K562 (cell line): ENCODE measurements around the gene PPP1R13L. TPM values are rescaled to one million over a fixed set of nuclear protein-coding genes. Genes with fewer than 3 reads are reported as not detected.
A peak's percentile ranks its signal among the peaks of the same experiment; 100 is the strongest.

Experiments
- ASH1L ChIP-seq: fragments of 450-650 bp; IDR thresholded peaks from 2 replicates; pipeline ENCODE4 v1.6.1; 2018; ENCODE audit warnings: borderline replicate concordance, mild to moderate bottlenecking, low read depth; ENCODE audit not compliant: partially characterized antibody
- GTF2A2 ChIP-seq: IDR thresholded peaks from 2 replicates; pipeline ENCODE4 v1.6.1; 2016; ENCODE audit warnings: mild to moderate bottlenecking, missing genetic modification characterization, missing compliant biosample characterization
- HIVEP1 ChIP-seq: fragments of 250-450 bp; sonication (Bioruptor Pico); IDR thresholded peaks from 2 replicates; pipeline ENCODE4 v1.4.0; 2020; ENCODE audit warnings: mild to moderate bottlenecking
- KDM5B ChIP-seq: fragments of 200-600 bp; sonication (generic); IDR thresholded peaks from 2 replicates; pipeline ENCODE4 v1.6.1; 2012; ENCODE audit warnings: low read depth, mild to moderate bottlenecking, moderate library complexity, low read length, control low read depth, inconsistent platforms; ENCODE audit not compliant: insufficient replicate concordance
- RAD51 ChIP-seq: fragments of 450-650 bp; IDR thresholded peaks from 2 replicates; pipeline ENCODE4 v1.7.1; 2016; ENCODE audit warnings: low read depth, mild to moderate bottlenecking, borderline replicate concordance
- TCF7L2 ChIP-seq: fragments of 150-350 bp; IDR thresholded peaks from 2 replicates; pipeline ENCODE4 v1.6.1; 2016; ENCODE audit warnings: low read depth, mild to moderate bottlenecking, low read length, moderate library complexity
- TRIM28 ChIP-seq: fragments of 450-650 bp; IDR thresholded peaks from 2 replicates; pipeline ENCODE4 v1.6.1; 2017
- ZNF121 ChIP-seq: sonication (generic); formaldehyde crosslinking; conservative IDR thresholded peaks from 2 replicates; pipeline ENCODE4 v1.8.0; 2022; ENCODE audit warnings: missing genetic modification reagents
- polyA plus RNA-seq, 8 experiments: library from polyadenylated mRNA; depleted of rRNA in 4 of 8; stranded (reverse) in 5 of 8; unstranded in 3 of 8; fragments of >200 nt; fragmentation: Nextera tagmentation in 2 of 8; fragmentation: Illumina TruSeq in 1 of 8; extraction: Ambion mirVana in 2 of 8; extraction: Trizol in 1 of 8; gene quantifications; 2 replicates each; pipeline versions ENCODE4 v1.2.1 to v1.2.3, GENCODE V29; 2011 to 2014; ENCODE audit warnings: inconsistent platforms in 1 of 8, missing spikeins in 1 of 8
- total RNA-seq, 7 experiments: library from RNA; depleted of rRNA in 6 of 7; stranded (reverse); fragments of >200 nt in 6 of 7; fragmentation: Illumina TruSeq in 2 of 7; extraction: Trizol in 2 of 7; gene quantifications; 2 replicates each; pipeline versions ENCODE4 v1.2.1 to v1.2.3, GENCODE V29; 2011 to 2021; ENCODE audit warnings: low replicate concordance in 1 of 7
- TF ChIP-seq, protein P1 (sequence below): fragments of 250-450 bp; sonication (Bioruptor Pico); IDR thresholded peaks from 2 replicates; pipeline ENCODE4 v1.9.0; 2021; ENCODE audit warnings: mild to moderate bottlenecking
- TF ChIP-seq, protein P2 (sequence below): fragments of 250-450 bp; sonication (Bioruptor Pico); IDR thresholded peaks from 2 replicates; pipeline ENCODE4 v1.4.0; 2020; ENCODE audit warnings: mild to moderate bottlenecking
- TF ChIP-seq, protein P3 (sequence below), 2 experiments: fragments of 450-650 bp; formaldehyde crosslinking in 1 of 2; IDR thresholded peaks; 2 replicates each; pipeline versions ENCODE4 v1.4.0 to v1.6.1; 2014 to 2020; ENCODE audit warnings: mild to moderate bottlenecking in 2 of 2, borderline replicate concordance in 1 of 2, low read depth in 1 of 2
- TF ChIP-seq, protein P4 (sequence below): fragments of 250-450 bp; sonication (Bioruptor Pico); IDR thresholded peaks from 2 replicates; pipeline ENCODE4 v1.4.0; 2020; ENCODE audit warnings: mild to moderate bottlenecking, moderate library complexity

The PPP1R13L gene
- total and polyA plus RNA-seq, 9 of the 15 experiments (the other 6 are each of a cell fraction or from before 2014, with no cell fraction given): 0.32 to 6.7 (median 2.0) TPM

DNA sequence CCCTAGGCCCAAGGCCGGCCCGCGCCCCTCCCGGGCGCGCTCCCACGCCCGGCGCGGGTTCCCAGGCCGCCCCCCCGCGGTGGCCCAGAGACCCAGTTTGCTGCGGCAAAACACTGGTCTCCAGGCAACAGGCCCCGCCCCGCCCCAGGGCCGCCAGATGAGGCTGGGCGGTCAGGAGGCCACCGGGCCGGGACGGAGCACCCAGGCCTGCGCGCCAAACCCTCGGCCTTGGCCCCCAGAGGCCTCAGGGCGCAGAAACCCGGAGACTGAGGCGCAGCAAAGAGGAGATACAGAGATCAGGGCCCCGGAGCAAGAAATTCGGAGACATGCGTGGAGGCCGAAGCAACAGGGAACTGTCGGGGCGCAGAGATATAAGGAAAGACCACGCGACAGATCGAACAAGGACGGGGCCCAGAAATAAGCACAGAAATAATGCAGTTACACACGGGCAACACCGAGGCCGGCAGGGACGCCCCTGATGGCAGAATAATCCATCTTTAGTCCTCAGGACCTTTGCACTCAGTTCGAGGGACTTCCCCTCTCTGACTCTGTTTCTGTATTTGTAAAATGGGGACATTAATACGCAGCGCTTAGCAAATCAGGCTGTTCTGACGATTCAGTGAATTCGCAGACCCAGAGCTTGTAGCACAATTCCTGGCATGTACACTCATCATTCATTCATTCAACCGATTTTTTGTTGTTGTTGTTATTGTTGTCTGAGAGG, 39.6 kb upstream of the PPP1R13L start (continued):
- TF ChIP-seq, protein P1, sequence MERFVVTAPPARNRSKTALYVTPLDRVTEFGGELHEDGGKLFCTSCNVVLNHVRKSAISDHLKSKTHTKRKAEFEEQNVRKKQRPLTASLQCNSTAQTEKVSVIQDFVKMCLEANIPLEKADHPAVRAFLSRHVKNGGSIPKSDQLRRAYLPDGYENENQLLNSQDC: no peak
- TF ChIP-seq GTF2A2 (no peak), ASH1L (no peak), RAD51 (no peak), TRIM28 (no peak), ZNF121 (CRISPR knock-in tag) (no peak), TCF7L2 (no peak), KDM5B (peak; percentile 62), HIVEP1 (CRISPR knock-in tag) (no peak)
- TF ChIP-seq, protein P2, sequence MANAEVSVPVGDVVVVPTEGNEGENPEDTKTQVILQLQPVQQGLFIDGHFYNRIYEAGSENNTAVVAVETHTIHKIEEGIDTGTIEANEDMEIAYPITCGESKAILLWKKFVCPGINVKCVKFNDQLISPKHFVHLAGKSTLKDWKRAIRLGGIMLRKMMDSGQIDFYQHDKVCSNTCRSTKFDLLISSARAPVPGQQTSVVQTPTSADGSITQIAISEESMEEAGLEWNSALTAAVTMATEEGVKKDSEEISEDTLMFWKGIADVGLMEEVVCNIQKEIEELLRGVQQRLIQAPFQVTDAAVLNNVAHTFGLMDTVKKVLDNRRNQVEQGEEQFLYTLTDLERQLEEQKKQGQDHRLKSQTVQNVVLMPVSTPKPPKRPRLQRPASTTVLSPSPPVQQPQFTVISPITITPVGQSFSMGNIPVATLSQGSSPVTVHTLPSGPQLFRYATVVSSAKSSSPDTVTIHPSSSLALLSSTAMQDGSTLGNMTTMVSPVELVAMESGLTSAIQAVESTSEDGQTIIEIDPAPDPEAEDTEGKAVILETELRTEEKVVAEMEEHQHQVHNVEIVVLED (CRISPR knock-in tag): 0 out of 2 replicates have a peak, but pooled peaks have one; percentile 16
- TF ChIP-seq, protein P3, sequence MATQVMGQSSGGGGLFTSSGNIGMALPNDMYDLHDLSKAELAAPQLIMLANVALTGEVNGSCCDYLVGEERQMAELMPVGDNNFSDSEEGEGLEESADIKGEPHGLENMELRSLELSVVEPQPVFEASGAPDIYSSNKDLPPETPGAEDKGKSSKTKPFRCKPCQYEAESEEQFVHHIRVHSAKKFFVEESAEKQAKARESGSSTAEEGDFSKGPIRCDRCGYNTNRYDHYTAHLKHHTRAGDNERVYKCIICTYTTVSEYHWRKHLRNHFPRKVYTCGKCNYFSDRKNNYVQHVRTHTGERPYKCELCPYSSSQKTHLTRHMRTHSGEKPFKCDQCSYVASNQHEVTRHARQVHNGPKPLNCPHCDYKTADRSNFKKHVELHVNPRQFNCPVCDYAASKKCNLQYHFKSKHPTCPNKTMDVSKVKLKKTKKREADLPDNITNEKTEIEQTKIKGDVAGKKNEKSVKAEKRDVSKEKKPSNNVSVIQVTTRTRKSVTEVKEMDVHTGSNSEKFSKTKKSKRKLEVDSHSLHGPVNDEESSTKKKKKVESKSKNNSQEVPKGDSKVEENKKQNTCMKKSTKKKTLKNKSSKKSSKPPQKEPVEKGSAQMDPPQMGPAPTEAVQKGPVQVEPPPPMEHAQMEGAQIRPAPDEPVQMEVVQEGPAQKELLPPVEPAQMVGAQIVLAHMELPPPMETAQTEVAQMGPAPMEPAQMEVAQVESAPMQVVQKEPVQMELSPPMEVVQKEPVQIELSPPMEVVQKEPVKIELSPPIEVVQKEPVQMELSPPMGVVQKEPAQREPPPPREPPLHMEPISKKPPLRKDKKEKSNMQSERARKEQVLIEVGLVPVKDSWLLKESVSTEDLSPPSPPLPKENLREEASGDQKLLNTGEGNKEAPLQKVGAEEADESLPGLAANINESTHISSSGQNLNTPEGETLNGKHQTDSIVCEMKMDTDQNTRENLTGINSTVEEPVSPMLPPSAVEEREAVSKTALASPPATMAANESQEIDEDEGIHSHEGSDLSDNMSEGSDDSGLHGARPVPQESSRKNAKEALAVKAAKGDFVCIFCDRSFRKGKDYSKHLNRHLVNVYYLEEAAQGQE (IDR thresholded peaks at IDR 0.05; ENCODE audit: borderline replicate concordance): no peak
- TF ChIP-seq, protein P3 (CRISPR knock-in tag; IDR thresholded peaks at IDR 0.05; ENCODE audit: low read depth): peak; percentile 76; the same call in 1 of the 2 replicates
- TF ChIP-seq, protein P4, sequence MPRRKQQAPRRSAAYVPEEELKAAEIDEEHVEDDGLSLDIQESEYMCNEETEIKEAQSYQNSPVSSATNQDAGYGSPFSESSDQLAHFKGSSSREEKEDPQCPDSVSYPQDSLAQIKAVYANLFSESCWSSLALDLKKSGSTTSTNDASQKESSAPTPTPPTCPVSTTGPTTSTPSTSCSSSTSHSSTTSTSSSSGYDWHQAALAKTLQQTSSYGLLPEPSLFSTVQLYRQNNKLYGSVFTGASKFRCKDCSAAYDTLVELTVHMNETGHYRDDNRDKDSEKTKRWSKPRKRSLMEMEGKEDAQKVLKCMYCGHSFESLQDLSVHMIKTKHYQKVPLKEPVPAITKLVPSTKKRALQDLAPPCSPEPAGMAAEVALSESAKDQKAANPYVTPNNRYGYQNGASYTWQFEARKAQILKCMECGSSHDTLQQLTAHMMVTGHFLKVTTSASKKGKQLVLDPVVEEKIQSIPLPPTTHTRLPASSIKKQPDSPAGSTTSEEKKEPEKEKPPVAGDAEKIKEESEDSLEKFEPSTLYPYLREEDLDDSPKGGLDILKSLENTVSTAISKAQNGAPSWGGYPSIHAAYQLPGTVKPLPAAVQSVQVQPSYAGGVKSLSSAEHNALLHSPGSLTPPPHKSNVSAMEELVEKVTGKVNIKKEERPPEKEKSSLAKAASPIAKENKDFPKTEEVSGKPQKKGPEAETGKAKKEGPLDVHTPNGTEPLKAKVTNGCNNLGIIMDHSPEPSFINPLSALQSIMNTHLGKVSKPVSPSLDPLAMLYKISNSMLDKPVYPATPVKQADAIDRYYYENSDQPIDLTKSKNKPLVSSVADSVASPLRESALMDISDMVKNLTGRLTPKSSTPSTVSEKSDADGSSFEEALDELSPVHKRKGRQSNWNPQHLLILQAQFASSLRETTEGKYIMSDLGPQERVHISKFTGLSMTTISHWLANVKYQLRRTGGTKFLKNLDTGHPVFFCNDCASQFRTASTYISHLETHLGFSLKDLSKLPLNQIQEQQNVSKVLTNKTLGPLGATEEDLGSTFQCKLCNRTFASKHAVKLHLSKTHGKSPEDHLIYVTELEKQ (CRISPR knock-in tag): 0 out of 2 replicates have a peak, but pooled peaks have one; percentile 16
